Measurements from ENCODE around the gene IGF1R. TPM values are rescaled to one million over a fixed set of nuclear protein-coding genes. Genes with fewer than 3 reads are reported as not detected.

The IGF1R gene
- polyA plus RNA-seq, 1 experiment, result 36.2 TPM

- POLR2A ChIA-PET, result no interaction called here
- Histone ChIP-seq H3K4me3 (ENCODE audit: low read depth, low read length) (no peak overlapping the region), H3K36me3 (ENCODE audit: control insufficient read depth, insufficient read depth, low read length) (peaks cover 37% of the 10 kb centered on the region), H3K27me3 (ENCODE audit: control insufficient read depth, insufficient read depth, low read length) (no peaks in the 10 kb centered on the region)
- no peak for DNase-seq (ENCODE audit: low read depth)
- CTCF ChIA-PET, result interaction anchor here (1.7 kb wide), 1 partner anchor 144 kb away, joined by 3 read pairs; no protein-coding TSS in a partner anchor
- TF ChIP-seq CTCF (IDR thresholded peaks at IDR 0.05; ENCODE audit: insufficient read depth, low read depth, low read length), result no peak
These were observed 275.2 kb downstream of the IGF1R start for GRCh38 chr15:98923579-98923978.

GRCh38 chr15:98924401-98925049 is 276.2 kb downstream of the IGF1R start:
- ChIA-PET POLR2A (no interaction called here), CTCF (interaction anchor here (0.9 kb wide), 1 partner anchor 40 kb away, joined by 3 read pairs; no protein-coding TSS in a partner anchor)
- Histone ChIP-seq H3K27me3 (ENCODE audit: control insufficient read depth, insufficient read depth, low read length) (no peaks in the 10 kb centered on the region), H3K36me3 (ENCODE audit: control insufficient read depth, insufficient read depth, low read length) (peaks cover 33% of the 10 kb centered on the region), H3K4me3 (ENCODE audit: low read depth, low read length) (no peak overlapping the region)
- TF ChIP-seq CTCF (IDR thresholded peaks at IDR 0.05; ENCODE audit: insufficient read depth, low read depth, low read length), result no peak
- DNase-seq (ENCODE audit: low read depth), result no peak

- Histone ChIP-seq H3K27me3 (ENCODE audit: control insufficient read depth, insufficient read depth, low read length) (no peaks in the 10 kb centered on the region), H3K36me3 (ENCODE audit: control insufficient read depth, insufficient read depth, low read length) (peaks cover 34% of the 10 kb centered on the region), H3K4me3 (ENCODE audit: low read depth, low read length) (no peak overlapping the region)
- no peak for TF ChIP-seq CTCF (IDR thresholded peaks at IDR 0.05; ENCODE audit: insufficient read depth, low read depth, low read length)
- POLR2A ChIA-PET, result no interaction called here
- DNase-seq (ENCODE audit: low read depth), result no peak
- CTCF ChIA-PET, result interaction anchor here (1.2 kb wide), 1 partner anchor 71 kb away, joined by 3 read pairs; no protein-coding TSS in a partner anchor
These were observed 277.9 kb downstream of the IGF1R start for GRCh38 chr15:98926236-98926635.

GRCh38 chr15:98927022-98927421 is 278.7 kb downstream of the IGF1R start:
- no peak for TF ChIP-seq CTCF (IDR thresholded peaks at IDR 0.05; ENCODE audit: insufficient read depth, low read depth, low read length)
- no peak overlapping the region for H3K4me3 ChIP-seq (ENCODE audit: low read depth, low read length)
- DNase-seq (ENCODE audit: low read depth), result no peak
- POLR2A ChIA-PET, result no interaction called here
- CTCF ChIA-PET, result interaction anchor here (1.8 kb wide), 1 partner anchor 499 kb away, joined by 3 read pairs; no protein-coding TSS in a partner anchor
- H3K36me3 ChIP-seq (ENCODE audit: control insufficient read depth, insufficient read depth, low read length), result peaks cover 34% of the 10 kb centered on the region
- H3K27me3 ChIP-seq (ENCODE audit: control insufficient read depth, insufficient read depth, low read length), result no peaks in the 10 kb centered on the region

- Histone ChIP-seq H3K27me3 (ENCODE audit: control insufficient read depth, insufficient read depth, low read length) (no peaks in the 10 kb centered on the region), H3K4me3 (ENCODE audit: low read depth, low read length) (no peak overlapping the region), H3K36me3 (ENCODE audit: control insufficient read depth, insufficient read depth, low read length) (peaks cover 28% of the 10 kb centered on the region)
- CTCF ChIA-PET, result interaction anchor here (1.1 to 1.8 kb wide), 2 partner anchors 19 to 500 kb away, joined by 3 read pairs; no protein-coding TSS in a partner anchor
- TF ChIP-seq CTCF (IDR thresholded peaks at IDR 0.05; ENCODE audit: insufficient read depth, low read depth, low read length), result no peak
- DNase-seq (ENCODE audit: low read depth), result no peak
- POLR2A ChIA-PET, result no interaction called here
These were observed 279.7 kb downstream of the IGF1R start for GRCh38 chr15:98927996-98928395.
